Stomach (tissue), 9 donors: ENCODE measurements around the gene KIAA1671. TPM values are rescaled to one million over a fixed set of nuclear protein-coding genes. Genes with fewer than 3 reads are reported as not detected.

Source experiments
- DNase-seq, 2 donors: peaks; one replicate each; pipeline versions ENCODE4 v3.0.0 to v3.0.0-alpha.2; 2013 to 2019
- H3K27ac ChIP-seq, 5 donors: fragments of 200-600 bp in 4 of 5; sonication (generic) in 4 of 5; one replicate each; pipeline ENCODE4 v1.5.1; 2013 to 2019; ENCODE audit warnings: mild to moderate bottlenecking in 1 of 5, moderate library complexity in 1 of 5
- H3K27me3 ChIP-seq, 3 donors: fragments of 200-600 bp; sonication (generic); one replicate each; pipeline ENCODE4 v1.5.1; 2017 to 2019; ENCODE audit warnings: mixed run types in 1 of 3
- H3K36me3 ChIP-seq, 4 donors: fragments of 200-600 bp; sonication (generic); 1 replicate in 3 of 4; 2 replicates in 1 of 4; pipeline ENCODE4 v1.5.1; 2016 to 2019
- H3K4me1 ChIP-seq, 4 donors: fragments of 200-600 bp; sonication (generic); one replicate each; pipeline ENCODE4 v1.5.1; 2016 to 2019
- H3K4me3 ChIP-seq, 4 donors: fragments of 200-600 bp; sonication (generic) in 3 of 4; one replicate each; pipeline ENCODE4 v1.5.1; 2016 to 2019; ENCODE audit warnings: mild to moderate bottlenecking in 1 of 4
- H3K9me3 ChIP-seq, 4 donors: fragments of 200-600 bp; sonication (generic); one replicate each; pipeline ENCODE4 v1.5.1; 2016 to 2019
- EP300 ChIP-seq: sonication (generic); formaldehyde crosslinking; IDR thresholded peaks from one replicate; pipeline ENCODE4 v1.6.1; 2017; ENCODE audit warnings: antibody characterized with exemption
- POLR2A ChIP-seq, 4 donors: fragments of 450-650 bp; IDR thresholded peaks; one replicate each; pipeline ENCODE4 v1.6.1; 2016; ENCODE audit warnings: antibody characterized with exemption in 4 of 4, control low read depth in 2 of 4, mild to moderate bottlenecking in 1 of 4, moderate library complexity in 1 of 4
- POLR2AphosphoS5 ChIP-seq, 3 donors: sonication (generic); formaldehyde crosslinking; IDR thresholded peaks; one replicate each; pipeline ENCODE4 v1.6.1; 2016; ENCODE audit warnings: antibody characterized with exemption in 3 of 3
- WGBS, 5 donors: extraction: QIAGEN DNeasy Blood & Tissue Kit in 3 of 5; methylation state at CpG; one replicate each; pipeline versions ENCODE4 v1.1.5 to v1.1.7; 2013 to 2018; 5-methylcytosine and 5-hydroxymethylcytosine counted together
- intact Hi-C: fragments of 100-400 bp; cut with DNase I; formaldehyde crosslinking; loops from one replicate; pipeline ENCODE4 v1.15.1; 2023; ENCODE audit warnings: low total_unique reads
- polyA plus RNA-seq, 3 donors: library from polyadenylated mRNA; stranded (reverse); fragments of 200-250 nt; gene quantifications; one replicate each; pipeline ENCODE4 v1.2.3, GENCODE V29; 2013
- total RNA-seq, 5 donors: library from RNA; depleted of rRNA; stranded (reverse); fragments of >200 nt; gene quantifications; one replicate each; pipeline versions ENCODE4 v1.1.0 to v1.2.3, GENCODE V29; 2014 to 2016
- TF ChIP-seq, protein P1 (sequence below), 7 experiments: fragments of 450-650 bp in 4 of 7; fragments of 200-600 bp in 3 of 7; sonication (generic) in 3 of 7; IDR thresholded peaks; one replicate each; pipeline ENCODE4 v1.5.1; 2016 to 2019; ENCODE audit warnings: antibody characterized with exemption in 7 of 7, control low read depth in 2 of 7, mild to moderate bottlenecking in 1 of 7
- donor health status: healthy with polysubstance abuse.
- donor health status: Bipolar disorder and iron deficiency.
- donor health status: healthy.

KIAA1671 gene
- total and polyA plus RNA-seq, 8 donors, result 5.7 to 80.5 (median 32.5) TPM

DNA sequence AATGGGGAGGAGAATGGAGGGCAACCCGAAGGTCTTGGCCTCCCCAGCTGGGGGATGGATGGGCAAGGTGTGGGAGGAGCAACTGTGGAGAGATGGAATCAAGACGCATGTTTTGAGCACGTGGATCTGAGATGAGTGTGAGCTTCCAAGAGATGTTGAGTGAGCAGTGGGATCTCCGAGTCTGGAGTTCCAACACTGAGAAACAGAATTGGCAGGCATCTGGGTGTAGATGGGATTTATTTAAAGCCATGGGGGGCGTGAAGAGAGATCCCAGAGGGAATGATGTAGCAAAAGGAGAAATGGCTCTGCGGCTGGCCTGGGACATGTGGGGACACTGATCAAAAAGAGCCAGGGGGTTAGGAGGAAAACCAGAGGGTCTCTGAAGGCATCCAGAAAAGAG, 95.6 kb downstream of the KIAA1671 start:
- no peak overlapping the region for H3K4me3 ChIP-seq
- H3K36me3 ChIP-seq, result peaks cover 0 to 26% (median 17%) of the 10 kb centered on the region in 4 donors
- WGBS, 5 donors, result 70 to 82% (median 80%) methylated on average over 6 of the region's 6 CpGs
- no peaks in the 10 kb centered on the region for H3K27me3 ChIP-seq
- DNase-seq, result no peak
- H3K4me1 ChIP-seq, result peaks cover 0 to 10% (median 3%) of the 10 kb centered on the region in 4 donors
- TF ChIP-seq EP300 (no peak), POLR2A (IDR thresholded peaks at IDR 0.05) (no peak), POLR2AphosphoS5 (IDR thresholded peaks at IDR 0.05) (no peak)
- TF ChIP-seq, protein P1, sequence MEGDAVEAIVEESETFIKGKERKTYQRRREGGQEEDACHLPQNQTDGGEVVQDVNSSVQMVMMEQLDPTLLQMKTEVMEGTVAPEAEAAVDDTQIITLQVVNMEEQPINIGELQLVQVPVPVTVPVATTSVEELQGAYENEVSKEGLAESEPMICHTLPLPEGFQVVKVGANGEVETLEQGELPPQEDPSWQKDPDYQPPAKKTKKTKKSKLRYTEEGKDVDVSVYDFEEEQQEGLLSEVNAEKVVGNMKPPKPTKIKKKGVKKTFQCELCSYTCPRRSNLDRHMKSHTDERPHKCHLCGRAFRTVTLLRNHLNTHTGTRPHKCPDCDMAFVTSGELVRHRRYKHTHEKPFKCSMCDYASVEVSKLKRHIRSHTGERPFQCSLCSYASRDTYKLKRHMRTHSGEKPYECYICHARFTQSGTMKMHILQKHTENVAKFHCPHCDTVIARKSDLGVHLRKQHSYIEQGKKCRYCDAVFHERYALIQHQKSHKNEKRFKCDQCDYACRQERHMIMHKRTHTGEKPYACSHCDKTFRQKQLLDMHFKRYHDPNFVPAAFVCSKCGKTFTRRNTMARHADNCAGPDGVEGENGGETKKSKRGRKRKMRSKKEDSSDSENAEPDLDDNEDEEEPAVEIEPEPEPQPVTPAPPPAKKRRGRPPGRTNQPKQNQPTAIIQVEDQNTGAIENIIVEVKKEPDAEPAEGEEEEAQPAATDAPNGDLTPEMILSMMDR (IDR thresholded peaks at IDR 0.05), result no peak
- H3K27ac ChIP-seq, result no peak overlapping the region
- intact Hi-C loops, result loop anchor here (5.0 kb wide), 1 partner anchor 96 kb away; the partner anchor contains the start of gene KIAA1671
- H3K9me3 ChIP-seq, result peaks cover 0 to 11% (median 4%) of the 10 kb centered on the region in 4 donors

DNA sequence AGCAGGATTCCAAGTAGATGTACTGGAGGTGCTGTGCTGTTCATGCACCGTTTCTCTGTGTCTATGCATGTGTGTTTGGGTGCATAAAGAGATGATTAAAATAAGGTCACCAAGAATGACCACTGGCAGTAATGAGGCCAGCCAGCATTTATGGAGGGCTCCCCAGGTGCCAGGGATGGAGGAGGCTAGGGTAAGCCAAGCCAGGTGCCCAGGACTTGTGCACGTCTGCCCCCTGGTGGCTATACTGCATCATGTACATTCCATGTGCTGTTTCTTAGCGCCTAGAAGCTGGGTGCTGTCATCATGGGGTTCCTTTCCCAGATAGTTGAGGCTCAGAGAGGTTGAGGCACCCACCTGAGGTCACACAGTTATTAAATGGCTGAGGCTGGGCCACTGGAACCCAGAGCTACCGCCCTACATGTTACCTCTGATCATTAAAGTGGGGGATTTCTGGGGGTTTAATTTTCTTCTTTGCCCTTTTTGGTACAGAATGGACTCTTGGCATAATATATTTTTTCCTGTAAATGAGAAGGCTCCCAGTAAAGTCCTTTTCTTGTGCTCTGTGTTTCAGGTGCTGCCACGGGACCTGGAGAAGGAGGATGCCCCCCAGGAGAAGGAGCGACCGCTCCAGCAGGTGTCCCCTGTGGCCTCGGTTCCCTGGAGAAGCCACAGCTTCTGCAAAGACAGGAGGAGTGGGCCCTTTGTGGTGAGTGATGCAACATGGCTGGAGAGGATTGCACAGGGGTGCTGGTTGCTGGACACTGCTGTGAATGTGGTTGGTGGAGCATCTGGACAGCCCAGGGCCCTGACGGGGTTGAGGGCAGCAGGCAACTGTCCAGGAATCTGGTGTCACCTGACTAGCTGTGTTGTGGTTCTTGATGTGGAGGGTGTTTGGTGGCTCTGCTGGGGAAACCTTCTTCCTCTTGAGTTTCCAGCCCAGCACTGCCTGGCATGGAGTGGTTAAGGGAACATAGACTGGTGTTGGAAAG, 96.4 kb downstream of the KIAA1671 start:
- 52 to 62% (median 54%) methylated on average over 9 of the region's 9 CpGs for WGBS, 5 donors
- Histone ChIP-seq H3K36me3 (peaks cover 0 to 19% (median 17%) of the 10 kb centered on the region in 4 donors), H3K9me3 (peaks cover 0 to 11% (median 4%) of the 10 kb centered on the region in 4 donors), H3K27me3 (no peaks in the 10 kb centered on the region), H3K27ac (no peak overlapping the region), H3K4me3 (no peak overlapping the region), H3K4me1 (peaks cover 0 to 10% (median 3%) of the 10 kb centered on the region in 4 donors)
- peak; percentile 70 to 87 for DNase-seq
- TF ChIP-seq POLR2AphosphoS5 (IDR thresholded peaks at IDR 0.05), result peak in 1 of 3 donors; percentile 35
- no peak for TF ChIP-seq EP300
- no peak for TF ChIP-seq POLR2A (IDR thresholded peaks at IDR 0.05)
- TF ChIP-seq, protein P1 (IDR thresholded peaks at IDR 0.05), result peak in 6 of 7 experiments; percentile 13 to 91 (median 77)
- intact Hi-C loops, result loop anchor here (5.0 kb wide), 1 partner anchor 97 kb away; the partner anchor contains the start of gene KIAA1671

DNA sequence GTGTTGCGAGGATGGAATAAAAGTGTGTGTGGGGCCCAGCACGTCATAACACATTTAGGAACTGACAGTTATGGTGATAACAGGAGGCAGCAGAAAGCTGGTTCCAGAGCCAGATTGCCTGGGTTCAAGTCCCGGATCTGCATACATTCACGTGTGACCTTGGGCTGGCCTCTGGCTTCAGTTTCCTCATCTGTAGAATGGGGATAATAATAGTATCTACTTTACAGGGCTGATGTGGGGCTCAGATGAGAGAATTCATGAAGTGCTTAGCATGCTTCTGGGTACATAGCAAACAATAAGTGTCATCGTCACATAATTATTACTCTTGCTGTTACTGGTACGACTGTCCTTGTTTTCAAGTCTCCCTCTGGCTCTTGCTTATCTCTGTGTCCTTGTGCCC, 97.3 kb downstream of the KIAA1671 start:
- WGBS, 5 donors, result 90 to 93% (median 92%) methylated on average over 6 of the region's 6 CpGs
- TF ChIP-seq POLR2A (IDR thresholded peaks at IDR 0.05), result no peak
- TF ChIP-seq EP300, result no peak
- TF ChIP-seq POLR2AphosphoS5 (IDR thresholded peaks at IDR 0.05), result no peak
- TF ChIP-seq, protein P1 (IDR thresholded peaks at IDR 0.05), result no peak
- H3K27ac ChIP-seq, result no peak overlapping the region
- no peaks in the 10 kb centered on the region for H3K27me3 ChIP-seq
- intact Hi-C loops, result loop anchor here (5.0 kb wide), 2 partner anchors 97 to 112 kb away; partner anchors contain the start of gene KIAA1671
- DNase-seq, result no peak
- peaks cover 0 to 11% (median 4%) of the 10 kb centered on the region in 4 donors for H3K9me3 ChIP-seq
- peaks cover 0 to 18% (median 16%) of the 10 kb centered on the region in 4 donors for H3K36me3 ChIP-seq
- H3K4me3 ChIP-seq, result no peak overlapping the region
- H3K4me1 ChIP-seq, result peaks cover 0 to 10% (median 3%) of the 10 kb centered on the region in 4 donors

DNA sequence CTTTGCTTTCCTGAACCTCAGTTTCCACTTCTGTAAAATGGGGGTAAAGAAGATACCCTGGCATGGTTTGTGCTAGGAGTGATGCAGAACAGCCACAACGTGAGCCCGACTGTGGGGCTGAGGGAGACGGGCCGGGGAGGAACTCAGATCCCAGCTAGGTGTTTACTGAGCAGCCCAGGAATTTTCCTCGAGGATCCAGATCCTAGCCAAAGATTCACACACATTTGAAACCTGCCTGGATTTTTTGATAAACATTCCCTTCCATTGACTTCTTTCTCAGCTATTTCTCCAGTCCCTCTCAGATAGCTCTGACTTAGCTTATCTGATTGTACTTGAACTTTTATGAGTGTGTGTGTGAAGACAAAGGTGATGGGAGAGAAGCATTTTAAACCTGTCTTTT, 98.0 kb downstream of the KIAA1671 start:
- Histone ChIP-seq H3K4me3 (no peak overlapping the region), H3K36me3 (peaks cover 0 to 18% (median 16%) of the 10 kb centered on the region in 4 donors), H3K4me1 (peaks cover 0 to 10% (median 3%) of the 10 kb centered on the region in 4 donors), H3K27me3 (no peaks in the 10 kb centered on the region), H3K9me3 (peaks cover 0 to 11% (median 4%) of the 10 kb centered on the region in 4 donors), H3K27ac (no peak overlapping the region)
- TF ChIP-seq POLR2A (IDR thresholded peaks at IDR 0.05), result no peak
- no peak for TF ChIP-seq POLR2AphosphoS5 (IDR thresholded peaks at IDR 0.05)
- TF ChIP-seq, protein P1 (IDR thresholded peaks at IDR 0.05), result no peak
- TF ChIP-seq EP300, result no peak
- 92 to 99% (median 94%) methylated on average over 5 of the region's 5 CpGs for WGBS, 5 donors
- intact Hi-C loops, result loop anchor here (5.0 kb wide), 1 partner anchor 113 kb away; no protein-coding TSS in a partner anchor
- no peak for DNase-seq
